BLaER1 (cell line): ENCODE results near the gene AGMAT.
A peak's percentile ranks its signal among the peaks of the same experiment; 100 is the strongest.

Experiments used
- H3K27ac ChIP-seq: shearing (Covaris generic); formaldehyde crosslinking; 2 replicates; pipeline ENCODE4 v1.8.1; 2022
- H3K27me3 ChIP-seq: shearing (Covaris generic); formaldehyde crosslinking; 2 replicates; pipeline ENCODE4 v1.8.1; 2022
- H3K36me3 ChIP-seq: shearing (Covaris generic); formaldehyde crosslinking; 2 replicates; pipeline ENCODE4 v1.8.1; 2022
- H3K4me1 ChIP-seq: shearing (Covaris generic); formaldehyde crosslinking; 2 replicates; pipeline ENCODE4 v1.8.1; 2022
- H3K4me2 ChIP-seq: shearing (Covaris generic); formaldehyde crosslinking; 2 replicates; pipeline ENCODE4 v1.8.1; 2022
- H3K4me3 ChIP-seq: shearing (Covaris generic); formaldehyde crosslinking; 2 replicates; pipeline ENCODE4 v1.8.1; 2022
- H3K9ac ChIP-seq: shearing (Covaris generic); formaldehyde crosslinking; 2 replicates; pipeline ENCODE4 v1.8.1; 2022
- H3K9me3 ChIP-seq: shearing (Covaris generic); formaldehyde crosslinking; 2 replicates; pipeline ENCODE4 v1.8.1; 2022
- H4K20me1 ChIP-seq: shearing (Covaris generic); formaldehyde crosslinking; 2 replicates; pipeline ENCODE4 v1.8.1; 2022
- Cebpa-rat ChIP-seq: shearing (Covaris generic); IDR thresholded peaks from 2 replicates; pipeline ENCODE4 v1.8.1; 2022

AGMAT gene, protein sequence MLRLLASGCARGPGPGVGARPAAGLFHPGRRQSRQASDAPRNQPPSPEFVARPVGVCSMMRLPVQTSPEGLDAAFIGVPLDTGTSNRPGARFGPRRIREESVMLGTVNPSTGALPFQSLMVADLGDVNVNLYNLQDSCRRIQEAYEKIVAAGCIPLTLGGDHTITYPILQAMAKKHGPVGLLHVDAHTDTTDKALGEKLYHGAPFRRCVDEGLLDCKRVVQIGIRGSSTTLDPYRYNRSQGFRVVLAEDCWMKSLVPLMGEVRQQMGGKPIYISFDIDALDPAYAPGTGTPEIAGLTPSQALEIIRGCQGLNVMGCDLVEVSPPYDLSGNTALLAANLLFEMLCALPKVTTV

GRCh38 chr1:15584489-15585363 lies at the start of gene AGMAT:
Gene AGMAT (minus strand): TSS chr1:15585051. CDS start chr1:15584967, 84 bp downstream.
- no peak for TF ChIP-seq Cebpa-rat
- Histone ChIP-seq H3K4me2 (peak within 1 kb of the TSS; percentile 85), H3K36me3 (peaks cover 6% of the 10 kb centered on the region; the same call in 1 of the 2 replicates), H3K27ac (peak within 1 kb of the TSS; percentile 81), H3K4me1 (peaks cover 13% of the 10 kb centered on the region), H3K27me3 (peaks cover 18% of the 10 kb centered on the region), H3K9ac (peak within 1 kb of the TSS; percentile 75), H4K20me1 (no peaks in the 10 kb centered on the region), H3K4me3 (peak within 1 kb of the TSS; percentile 69), H3K9me3 (0 out of 2 replicates have a peak, but pooled peaks cover 4% of the 10 kb centered on the region)

DNA sequence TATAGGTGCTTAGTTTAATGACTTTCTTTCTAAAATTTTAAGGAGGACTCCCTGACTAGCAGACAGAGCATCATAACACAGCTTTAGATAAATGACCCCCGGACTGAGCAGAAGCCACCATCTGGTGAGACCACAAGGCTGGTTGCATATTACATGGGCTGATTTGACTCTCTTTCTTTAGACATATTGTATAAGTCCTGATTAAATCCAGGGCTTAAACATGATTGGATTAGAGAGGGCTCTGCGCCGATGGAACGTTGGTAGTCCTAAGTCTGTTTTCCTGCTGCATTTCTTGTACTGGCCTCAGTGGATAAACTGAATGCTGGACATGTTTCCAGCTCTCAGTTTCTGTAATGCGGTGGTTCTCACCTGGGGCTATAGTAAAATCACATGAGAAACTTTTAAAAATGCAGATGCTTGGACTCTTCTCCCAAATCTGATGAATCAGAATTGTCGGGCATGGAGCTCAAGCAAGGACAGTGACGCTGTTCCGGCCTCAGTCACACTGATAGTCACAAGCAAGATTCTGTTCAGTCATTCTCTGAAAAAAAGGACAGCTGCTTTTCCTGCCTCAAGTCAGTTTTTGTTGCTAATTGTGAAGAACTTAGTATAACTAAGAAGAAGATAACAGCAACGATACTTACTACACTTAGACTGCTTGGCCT lies 49.0 kb upstream of the AGMAT start:
- Histone ChIP-seq H3K9ac (no peak overlapping the region), H3K4me2 (no peak overlapping the region), H4K20me1 (peaks cover 46% of the 10 kb centered on the region), H3K4me3 (no peak overlapping the region), H3K36me3 (peaks cover 100% of the 10 kb centered on the region), H3K27ac (no peak overlapping the region), H3K27me3 (no peaks in the 10 kb centered on the region), H3K4me1 (no peaks in the 10 kb centered on the region), H3K9me3 (no peaks in the 10 kb centered on the region)
- TF ChIP-seq Cebpa-rat = no peak

DNA sequence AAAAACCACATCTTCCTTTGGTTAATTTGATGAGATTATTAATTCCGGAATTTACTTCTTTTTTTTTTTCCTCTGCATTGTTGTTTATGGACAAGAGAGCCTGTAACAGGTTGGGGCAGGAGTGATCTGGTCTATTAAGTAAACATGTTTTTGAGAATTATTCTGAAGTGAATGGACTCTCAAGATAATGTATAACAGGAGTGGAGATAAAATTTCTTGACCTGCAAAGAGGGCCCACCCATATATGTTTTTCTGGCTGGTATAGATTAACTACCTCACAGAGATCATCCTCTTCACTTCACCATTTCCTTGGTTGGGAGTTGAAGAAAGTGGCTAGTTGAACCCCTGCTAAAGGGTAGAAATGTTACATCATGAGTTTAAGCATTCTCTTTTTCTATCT lies 43.2 kb upstream of the AGMAT start:
- Histone ChIP-seq H3K9ac (no peak overlapping the region), H3K4me1 (peaks cover 38% of the 10 kb centered on the region), H3K9me3 (no peaks in the 10 kb centered on the region), H3K27me3 (no peaks in the 10 kb centered on the region), H4K20me1 (peaks cover 76% of the 10 kb centered on the region), H3K4me2 (peak overlapping the region; percentile 44), H3K36me3 (peaks cover 74% of the 10 kb centered on the region), H3K27ac (no peak overlapping the region), H3K4me3 (no peak overlapping the region)
- TF ChIP-seq Cebpa-rat = no peak

GRCh38 chr1:15627343-15627988 lies 42.6 kb upstream of the AGMAT start:
- H3K9ac ChIP-seq = peak overlapping the region; percentile 1; the same call in 1 of the 2 replicates
- H3K4me3 ChIP-seq = no peak overlapping the region

DNA sequence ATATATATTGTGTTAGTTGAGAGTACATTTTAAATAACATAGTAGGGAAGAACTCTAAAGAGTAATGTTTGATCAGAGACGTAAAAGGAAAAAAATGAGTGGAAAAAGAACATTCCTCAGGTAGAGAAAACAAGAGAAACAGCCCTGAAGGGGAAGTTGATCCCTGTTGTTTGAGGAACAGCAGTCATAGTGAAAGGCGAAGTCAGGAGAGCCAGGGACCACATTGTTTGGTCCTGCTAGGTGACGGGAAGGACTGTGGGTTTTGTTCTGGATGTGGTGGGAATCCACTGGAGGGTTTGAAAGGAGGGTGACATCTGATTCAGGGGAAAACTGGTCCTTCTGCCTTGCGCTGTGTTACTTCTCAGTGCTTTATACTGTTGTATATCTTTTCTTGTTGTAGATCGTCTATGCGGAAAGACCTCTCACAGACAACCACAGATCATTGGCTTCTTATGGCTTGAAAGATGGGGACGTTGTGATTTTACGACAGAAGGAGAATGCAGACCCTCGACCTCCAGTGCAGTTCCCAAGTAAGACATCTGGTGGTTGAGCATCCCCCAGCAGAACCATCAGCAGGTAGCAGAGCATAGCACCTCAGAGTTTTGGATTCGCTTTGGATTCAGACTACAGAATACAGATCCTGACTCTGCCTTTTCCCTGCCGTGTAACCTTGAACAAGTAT lies 41.6 kb upstream of the AGMAT start:
- Histone ChIP-seq H3K4me2 (peak overlapping the region; percentile 44), H3K27me3 (no peaks in the 10 kb centered on the region), H3K4me1 (peaks cover 40% of the 10 kb centered on the region), H3K36me3 (peaks cover 58% of the 10 kb centered on the region), H3K9ac (no peak overlapping the region), H4K20me1 (peaks cover 92% of the 10 kb centered on the region), H3K27ac (peak overlapping the region; percentile 14; the same call in 1 of the 2 replicates), H3K9me3 (no peaks in the 10 kb centered on the region), H3K4me3 (no peak overlapping the region)
- TF ChIP-seq Cebpa-rat = no peak

More at GRCh38 chr1:15627343-15627988, 42.6 kb upstream of the AGMAT start:
- Histone ChIP-seq H3K4me2 (peak overlapping the region; percentile 44), H3K27ac (peak overlapping the region; percentile 5; the same call in 1 of the 2 replicates), H3K4me1 (peaks cover 38% of the 10 kb centered on the region), H4K20me1 (peaks cover 81% of the 10 kb centered on the region), H3K27me3 (no peaks in the 10 kb centered on the region), H3K9me3 (no peaks in the 10 kb centered on the region), H3K36me3 (peaks cover 69% of the 10 kb centered on the region)
- TF ChIP-seq Cebpa-rat = no peak

DNA sequence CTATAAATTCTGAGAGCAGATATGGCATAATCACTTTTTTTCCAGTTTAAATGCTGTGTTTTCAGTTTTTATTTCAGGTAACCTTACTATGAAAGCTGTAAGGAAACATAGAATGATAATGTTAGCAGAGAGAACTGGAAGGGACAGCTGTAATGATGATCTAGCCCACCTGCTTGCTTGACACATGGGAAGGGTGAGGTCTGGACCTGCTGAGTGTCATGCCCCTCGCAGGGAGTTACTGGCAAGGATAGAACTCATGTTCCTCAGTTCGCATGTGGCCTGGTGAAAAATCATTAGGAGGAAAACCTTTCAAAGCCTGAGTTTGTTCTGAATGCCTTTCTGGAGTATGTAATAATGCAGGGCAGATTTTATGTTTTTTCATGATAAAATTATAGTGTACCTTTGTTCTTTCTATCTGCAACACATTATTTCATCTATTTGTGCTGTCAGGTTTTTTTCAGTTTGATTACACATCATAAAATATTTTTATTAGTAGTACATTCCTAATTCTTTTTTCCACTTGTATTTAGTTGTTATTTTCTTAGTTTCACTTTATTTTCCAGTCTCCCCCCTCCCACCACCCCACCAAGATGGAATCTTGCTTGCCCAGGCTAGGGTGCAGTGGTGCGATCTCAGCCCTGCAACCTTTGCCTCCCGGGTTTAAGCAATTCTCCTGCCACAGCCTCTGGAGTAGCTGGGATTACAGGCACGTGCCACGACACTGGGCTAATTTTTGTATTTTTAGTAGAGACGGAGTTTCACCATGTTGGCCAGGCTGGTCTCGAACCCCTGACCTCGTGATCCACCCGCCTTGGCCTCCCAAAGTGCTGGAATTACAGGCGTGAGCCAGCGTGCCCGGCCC lies 40.4 kb upstream of the AGMAT start:
- no peak overlapping the region for H3K27ac ChIP-seq
- H3K9me3 ChIP-seq = no peaks in the 10 kb centered on the region
- no peaks in the 10 kb centered on the region for H3K27me3 ChIP-seq
- no peak overlapping the region for H3K4me3 ChIP-seq
- H3K4me2 ChIP-seq = no peak overlapping the region
- peaks cover 51% of the 10 kb centered on the region for H3K4me1 ChIP-seq
- TF ChIP-seq Cebpa-rat = no peak
- peaks cover 97% of the 10 kb centered on the region for H4K20me1 ChIP-seq
- H3K36me3 ChIP-seq = peaks cover 47% of the 10 kb centered on the region
- no peak overlapping the region for H3K9ac ChIP-seq

DNA sequence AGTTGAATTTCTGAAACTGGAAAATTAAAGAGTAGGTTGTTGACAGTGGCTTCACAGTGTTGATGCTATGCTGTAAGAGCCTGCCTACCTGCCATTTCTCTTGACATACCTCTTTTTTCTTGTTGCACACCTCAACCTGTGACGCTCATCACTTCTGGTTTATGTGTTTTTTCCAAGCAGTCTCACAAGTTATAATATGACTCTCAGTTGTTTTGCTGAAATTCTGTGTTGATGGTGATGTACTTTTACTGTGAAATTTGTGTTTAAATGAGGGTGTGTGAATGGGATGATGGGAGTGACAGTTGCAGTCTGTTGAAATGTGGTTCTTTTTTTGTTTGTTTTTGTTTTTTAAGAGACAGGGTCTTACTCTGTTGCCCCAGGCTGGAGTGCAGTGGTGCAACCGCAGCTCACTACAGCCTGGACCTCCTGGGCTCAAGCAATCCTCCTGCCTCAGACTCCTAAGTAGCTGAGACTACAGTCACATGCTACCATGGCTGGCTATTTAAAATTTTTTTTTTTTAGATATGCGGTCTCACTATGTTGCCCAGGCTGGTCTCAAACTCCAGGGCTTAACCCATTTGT lies 39.4 kb upstream of the AGMAT start:
- Histone ChIP-seq H3K4me1 (peaks cover 62% of the 10 kb centered on the region), H3K27ac (no peak overlapping the region), H3K9ac (no peak overlapping the region), H4K20me1 (peaks cover 97% of the 10 kb centered on the region), H3K9me3 (no peaks in the 10 kb centered on the region), H3K4me3 (no peak overlapping the region), H3K27me3 (no peaks in the 10 kb centered on the region), H3K36me3 (peaks cover 36% of the 10 kb centered on the region), H3K4me2 (peak overlapping the region; percentile 25; the same call in 1 of the 2 replicates)
- TF ChIP-seq Cebpa-rat = no peak

- no peaks in the 10 kb centered on the region for H3K27me3 ChIP-seq
- no peak for TF ChIP-seq Cebpa-rat
- H3K4me1 ChIP-seq = peaks cover 67% of the 10 kb centered on the region
- H3K36me3 ChIP-seq = peaks cover 28% of the 10 kb centered on the region
- H3K27ac ChIP-seq = no peak overlapping the region
- H3K9me3 ChIP-seq = no peaks in the 10 kb centered on the region
- 0 out of 2 replicates have a peak overlapping the region, but pooled peaks have one; percentile 25 for H3K4me2 ChIP-seq
- H3K4me3 ChIP-seq = no peak overlapping the region
- H3K9ac ChIP-seq = no peak overlapping the region
- H4K20me1 ChIP-seq = peaks cover 89% of the 10 kb centered on the region
These were observed 38.6 kb upstream of the AGMAT start for GRCh38 chr1:15623435-15623834.
